IMR-90 (cell line): ENCODE measurements around the gene FAF1.

ENCODE experiments used
- CHD1 ChIP-seq: IDR thresholded peaks from 2 replicates; pipeline ENCODE4 v1.6.1; 2012; ENCODE audit warnings: low read depth, low read length, improper control_type of control experiment
- CTCF ChIP-seq: conservative IDR thresholded peaks from 2 replicates; pipeline ENCODE4 v1.5.1; 2012; ENCODE audit warnings: mild to moderate bottlenecking, low read depth, low read length, improper control_type of control experiment
- ELK1 ChIP-seq: fragments of 150-350 bp; IDR thresholded peaks from 2 replicates; pipeline ENCODE4 v1.6.1; 2016; ENCODE audit warnings: low read depth, mild to moderate bottlenecking, low read length, moderate library complexity, borderline replicate concordance
- FOS ChIP-seq: fragments of 150-350 bp; IDR thresholded peaks from 2 replicates; pipeline ENCODE4 v1.6.1; 2016; ENCODE audit warnings: low read depth, low read length
- MAFK ChIP-seq: IDR thresholded peaks from 2 replicates; pipeline ENCODE4 v1.6.1; 2012; ENCODE audit warnings: low read depth, low read length, improper control_type of control experiment
- MAZ ChIP-seq: IDR thresholded peaks from 2 replicates; pipeline ENCODE4 v1.6.1; 2012; ENCODE audit warnings: low read depth, mild to moderate bottlenecking, low read length, improper control_type of control experiment, moderate library complexity, borderline replicate concordance
- POLR2A ChIP-seq: IDR thresholded peaks from 2 replicates; pipeline ENCODE4 v1.6.1; 2012; ENCODE audit warnings: mild to moderate bottlenecking, low read depth, low read length
- RCOR1 ChIP-seq: IDR thresholded peaks from 2 replicates; pipeline ENCODE4 v1.6.1; 2012; ENCODE audit warnings: mild to moderate bottlenecking, low read length, improper control_type of control experiment; ENCODE audit not compliant: insufficient replicate concordance
- RFX5 ChIP-seq: IDR thresholded peaks from 2 replicates; pipeline ENCODE4 v1.8.0; 2012; ENCODE audit warnings: low read depth, mild to moderate bottlenecking, low read length, moderate library complexity
- SMC3 ChIP-seq: fragments of 150-350 bp; IDR thresholded peaks from 2 replicates; pipeline ENCODE4 v1.6.1; 2016; ENCODE audit warnings: low read depth, mild to moderate bottlenecking, antibody characterized with exemption, low read length, moderate library complexity

GRCh38 chr1:50989694-50990093 is 29.6 kb upstream of the FAF1 start:
- TF ChIP-seq CTCF (no peak), FOS (no peak), CHD1 (no peak), RFX5 (no peak), MAZ (no peak), RCOR1 (no peak), POLR2A (no peak), MAFK (no peak), ELK1 (no peak), SMC3 (no peak)
